Activated T-helper 1 cell treated with anti-CD3 and anti-CD28 coated beads, Interleukin-12 subunit alpha, Interleukin-12 subunit beta, Interleukin-2, Interleukin-4 antibody, amounts not matched to agents 30 ng/mL and 10 ng/mL and 1 ng/mL, durations not matched to agents 14 hours and 24 hours and 36 hours (primary cell): Measurements from ENCODE around the gene OR10V1. TPM values are rescaled to one million over a fixed set of nuclear protein-coding genes. Genes with fewer than 3 reads are reported as not detected.

Source experiments
- DNase-seq: peaks from one replicate; pipeline ENCODE4 v3.0.0; 2021; ENCODE audit warnings: low spot score
- H3K27ac Mint-ChIP-seq: one replicate; pipeline ENCODE4 v1.8.0; 2021; ENCODE audit warnings: mild to moderate bottlenecking, mixed read lengths
- H3K27me3 Mint-ChIP-seq: one replicate; pipeline ENCODE4 v1.8.0; 2022; ENCODE audit warnings: mild to moderate bottlenecking, moderate library complexity, mixed read lengths; ENCODE audit not compliant: insufficient read depth
- H3K36me3 Mint-ChIP-seq: one replicate; pipeline ENCODE4 v1.8.0; 2021; ENCODE audit warnings: low read depth, mixed read lengths
- H3K4me1 Mint-ChIP-seq: one replicate; pipeline ENCODE4 v1.8.0; 2021; ENCODE audit warnings: low read depth, mixed read lengths
- H3K4me3 Mint-ChIP-seq: one replicate; pipeline ENCODE4 v1.8.0; 2021; ENCODE audit warnings: mild to moderate bottlenecking, moderate library complexity, mixed read lengths
- H3K9me3 Mint-ChIP-seq: one replicate; pipeline ENCODE4 v1.8.0; 2021; ENCODE audit warnings: mixed read lengths
- intact Hi-C: fragments of 100-400 bp; cut with micrococcal nuclease; formaldehyde crosslinking; loops from one replicate; pipeline ENCODE4 v1.15.1; 2024
- total RNA-seq: library from RNA; stranded (reverse); gene quantifications from 2 replicates; pipeline ENCODE4 v1.2.3, GENCODE V29; 2022

OR10V1 gene
- not detected in 2 replicates for total RNA-seq

GRCh38 chr11:59713745-59714144 is at the start of gene OR10V1:
OR10V1 (minus strand) TSS chr11:59713845; CDS start chr11:59713845, 0 bp downstream.
- no peak within 1 kb of the TSS for H3K27ac Mint-ChIP-seq
- H3K36me3 Mint-ChIP-seq, result no peaks in the 10 kb centered on the region
- no peaks in the 10 kb centered on the region for H3K4me1 Mint-ChIP-seq
- no peak for DNase-seq
- H3K9me3 Mint-ChIP-seq, result no peaks in the 10 kb centered on the region
- H3K4me3 Mint-ChIP-seq, result no peak within 1 kb of the TSS
- H3K27me3 Mint-ChIP-seq, result peaks cover 10% of the 10 kb centered on the region
- intact Hi-C loops, result no loop called here

- H3K9me3 Mint-ChIP-seq, result no peaks in the 10 kb centered on the region
- intact Hi-C loops, result no loop called here
- peaks cover 41% of the 10 kb centered on the region for H3K4me1 Mint-ChIP-seq
- H3K27me3 Mint-ChIP-seq, result no peaks in the 10 kb centered on the region
- H3K4me3 Mint-ChIP-seq, result no peak overlapping the region
- no peak overlapping the region for H3K27ac Mint-ChIP-seq
- H3K36me3 Mint-ChIP-seq, result peaks cover 16% of the 10 kb centered on the region
- no peak for DNase-seq
These were observed 48.3 kb upstream of the OR10V1 start for GRCh38 chr11:59761993-59762392.

GRCh38 chr11:59760771-59761170 is 47.1 kb upstream of the OR10V1 start:
- Mint-ChIP-seq H3K4me1 (peaks cover 53% of the 10 kb centered on the region), H3K36me3 (peaks cover 16% of the 10 kb centered on the region)

GRCh38 chr11:59759900-59760299 is 46.3 kb upstream of the OR10V1 start:
- no peak overlapping the region for H3K27ac Mint-ChIP-seq
- peaks cover 2% of the 10 kb centered on the region for H3K27me3 Mint-ChIP-seq
- H3K4me3 Mint-ChIP-seq, result no peak overlapping the region
- H3K36me3 Mint-ChIP-seq, result peaks cover 15% of the 10 kb centered on the region
- H3K4me1 Mint-ChIP-seq, result peaks cover 50% of the 10 kb centered on the region
- no peaks in the 10 kb centered on the region for H3K9me3 Mint-ChIP-seq
- DNase-seq, result no peak
- intact Hi-C loops, result loop anchor here (5.0 to 10.0 kb wide), 2 partner anchors 97 to 1185 kb away; partner anchors contain the start of genes LPXN and ZFP91

More at GRCh38 chr11:59760771-59761170, 47.1 kb upstream of the OR10V1 start:
- Mint-ChIP-seq H3K9me3 (no peaks in the 10 kb centered on the region), H3K27me3 (peaks cover 2% of the 10 kb centered on the region), H3K4me3 (no peak overlapping the region), H3K27ac (no peak overlapping the region)
- intact Hi-C loops, result no loop called here
- DNase-seq, result no peak

- H3K27ac Mint-ChIP-seq, result no peak overlapping the region
- H3K9me3 Mint-ChIP-seq, result no peaks in the 10 kb centered on the region
- peaks cover 15% of the 10 kb centered on the region for H3K36me3 Mint-ChIP-seq
- peaks cover 59% of the 10 kb centered on the region for H3K4me1 Mint-ChIP-seq
- H3K27me3 Mint-ChIP-seq, result peaks cover 4% of the 10 kb centered on the region
- no peak for DNase-seq
- intact Hi-C loops, result loop anchor here (5.0 to 10.0 kb wide), 2 partner anchors 99 to 1184 kb away; partner anchors contain the start of genes LPXN and ZFP91
- no peak overlapping the region for H3K4me3 Mint-ChIP-seq
These were observed 44.9 kb upstream of the OR10V1 start for GRCh38 chr11:59758401-59759037.

GRCh38 chr11:59756845-59757244 is 43.2 kb upstream of the OR10V1 start:
- no peak for DNase-seq
- peaks cover 7% of the 10 kb centered on the region for H3K27me3 Mint-ChIP-seq
- peaks cover 52% of the 10 kb centered on the region for H3K4me1 Mint-ChIP-seq
- H3K4me3 Mint-ChIP-seq, result peak overlapping the region; percentile 90
- H3K9me3 Mint-ChIP-seq, result no peaks in the 10 kb centered on the region
- H3K36me3 Mint-ChIP-seq, result peaks cover 11% of the 10 kb centered on the region
- intact Hi-C loops, result loop anchor here (5.0 to 10.0 kb wide), 2 partner anchors 100 to 1182 kb away; partner anchors contain the start of genes LPXN and ZFP91
- H3K27ac Mint-ChIP-seq, result peak overlapping the region; percentile 19

- Mint-ChIP-seq H3K36me3 (peaks cover 11% of the 10 kb centered on the region), H3K9me3 (no peaks in the 10 kb centered on the region), H3K27me3 (peaks cover 7% of the 10 kb centered on the region), H3K27ac (no peak overlapping the region), H3K4me1 (peaks cover 52% of the 10 kb centered on the region), H3K4me3 (peak overlapping the region; percentile 90)
- intact Hi-C loops, result loop anchor here (5.0 to 10.0 kb wide), 2 partner anchors 101 to 1182 kb away; partner anchors contain the start of genes LPXN and ZFP91
- DNase-seq, result no peak
These were observed 42.9 kb upstream of the OR10V1 start for GRCh38 chr11:59756558-59756840.

GRCh38 chr11:59755701-59756557 is 42.3 kb upstream of the OR10V1 start:
- peaks cover 8% of the 10 kb centered on the region for H3K36me3 Mint-ChIP-seq
- peak overlapping the region; percentile 90 for H3K4me3 Mint-ChIP-seq
- intact Hi-C loops, result loop anchor here (1.0 to 10.0 kb wide), 7 partner anchors 11 to 1181 kb away; partner anchors contain the start of genes LPXN, MRPL16 and ZFP91
- peaks cover 50% of the 10 kb centered on the region for H3K4me1 Mint-ChIP-seq
- H3K9me3 Mint-ChIP-seq, result no peaks in the 10 kb centered on the region
- no peak for DNase-seq
- peaks cover 7% of the 10 kb centered on the region for H3K27me3 Mint-ChIP-seq
- peak overlapping the region; percentile 68 for H3K27ac Mint-ChIP-seq

- intact Hi-C loops, result loop anchor here (1.0 to 10.0 kb wide), 11 partner anchors 12 to 1180 kb away; partner anchors contain the start of genes LPXN, MRPL16, PATL1 and ZFP91
- peak within 1 kb of the TSS; percentile 95 for H3K4me3 Mint-ChIP-seq
- peaks cover 41% of the 10 kb centered on the region for H3K4me1 Mint-ChIP-seq
- peak; percentile 66 for DNase-seq
- H3K9me3 Mint-ChIP-seq, result no peaks in the 10 kb centered on the region
- peak within 1 kb of the TSS; percentile 89 for H3K27ac Mint-ChIP-seq
- peaks cover 2% of the 10 kb centered on the region for H3K36me3 Mint-ChIP-seq
- H3K27me3 Mint-ChIP-seq, result peaks cover 7% of the 10 kb centered on the region
These were observed 41.4 kb upstream of the OR10V1 start, which contains the start of gene STX3 for GRCh38 chr11:59754859-59755700. STX3 (plus strand) TSS chr11:59755376; CDS start chr11:59755606, 230 bp downstream.

GRCh38 chr11:59754494-59754858 is 40.8 kb upstream of the OR10V1 start:
- intact Hi-C loops, result loop anchor here (1.0 to 10.0 kb wide), 7 partner anchors 22 to 1180 kb away; partner anchors contain the start of genes LPXN, PATL1 and ZFP91
- peak overlapping the region; percentile 95 for H3K4me3 Mint-ChIP-seq
- H3K27me3 Mint-ChIP-seq, result peaks cover 7% of the 10 kb centered on the region
- H3K36me3 Mint-ChIP-seq, result peaks cover 2% of the 10 kb centered on the region
- no peak for DNase-seq
- H3K27ac Mint-ChIP-seq, result peak overlapping the region; percentile 89
- peaks cover 36% of the 10 kb centered on the region for H3K4me1 Mint-ChIP-seq
- no peaks in the 10 kb centered on the region for H3K9me3 Mint-ChIP-seq

GRCh38 chr11:59753650-59754493 is 40.2 kb upstream of the OR10V1 start:
- DNase-seq, result peak; percentile 77
- Mint-ChIP-seq H3K27me3 (peaks cover 7% of the 10 kb centered on the region), H3K36me3 (peaks cover 2% of the 10 kb centered on the region), H3K27ac (peak overlapping the region; percentile 82), H3K4me3 (peak overlapping the region; percentile 95), H3K4me1 (peaks cover 36% of the 10 kb centered on the region), H3K9me3 (no peaks in the 10 kb centered on the region)
- intact Hi-C loops, result loop anchor here (1.0 to 10.0 kb wide), 7 partner anchors 23 to 1179 kb away; partner anchors contain the start of genes LPXN, PATL1 and ZFP91
